ENCODE data around the gene ZNF211. TPM values are rescaled to one million over a fixed set of nuclear protein-coding genes. Genes with fewer than 3 reads are reported as not detected.

Gene ZNF211
- total and polyA plus RNA-seq, 9 of the 15 experiments (the other 6 are each of a cell fraction or from before 2014, with no cell fraction given): 1.3 to 11.6 (median 4.5) TPM

GRCh38 chr19:57599761-57600383 lies 33.1 kb upstream of the ZNF211 start, which contains the start of gene ZNF530 (continued):
- TF ChIP-seq HMGXB4 (CRISPR knock-in tag; IDR thresholded peaks at IDR 0.05) (no peak), XRCC3 (IDR thresholded peaks at IDR 0.05) (no peak), FOXM1 (IDR thresholded peaks at IDR 0.05; ENCODE audit: low read depth) (no peak), FOXM1 (CRISPR knock-in tag; IDR thresholded peaks at IDR 0.05; ENCODE audit: low read depth) (no peak), STAT5B (CRISPR knock-in tag; IDR thresholded peaks at IDR 0.05) (no peak), RBM15 (IDR thresholded peaks at IDR 0.05; ENCODE audit: insufficient read depth, low read length) (no peak), ZNF217 (CRISPR knock-in tag; IDR thresholded peaks at IDR 0.05) (no peak), SMC3 (conservative IDR thresholded peaks at IDR 0.05; ENCODE audit: insufficient read depth, low read depth, low read length) (no peak), FOXO4 (CRISPR knock-in tag; IDR thresholded peaks at IDR 0.05) (no peak), ZBTB40 (IDR thresholded peaks at IDR 0.05) (peak; percentile 96), ZBTB40 (CRISPR knock-in tag; IDR thresholded peaks at IDR 0.05) (no peak), CREB3L1 (IDR thresholded peaks at IDR 0.05; ENCODE audit: borderline replicate concordance, low read depth) (peak; percentile 50; the same call in 1 of the 2 replicates), NFIC (IDR thresholded peaks at IDR 0.05) (peak; percentile 100), GATAD2A (IDR thresholded peaks at IDR 0.05) (no peak), ZEB2 (IDR thresholded peaks at IDR 0.05) (no peak)

Measured in K562 (cell line).